Activated T-cell treated with anti-CD3 and anti-CD28 coated beads for 4 hours (primary cell): ENCODE measurements around the gene OR7C1.
"Not testable (repeated sequence)": the region's sequence is repeated elsewhere in the genome, so short reads cannot be mapped to it uniquely, and the experiment has no call there.

Experiments
- DNase-seq: peaks from one replicate; pipeline ENCODE4 v3.0.0-alpha.2; 2020

The OR7C1 gene

DNA sequence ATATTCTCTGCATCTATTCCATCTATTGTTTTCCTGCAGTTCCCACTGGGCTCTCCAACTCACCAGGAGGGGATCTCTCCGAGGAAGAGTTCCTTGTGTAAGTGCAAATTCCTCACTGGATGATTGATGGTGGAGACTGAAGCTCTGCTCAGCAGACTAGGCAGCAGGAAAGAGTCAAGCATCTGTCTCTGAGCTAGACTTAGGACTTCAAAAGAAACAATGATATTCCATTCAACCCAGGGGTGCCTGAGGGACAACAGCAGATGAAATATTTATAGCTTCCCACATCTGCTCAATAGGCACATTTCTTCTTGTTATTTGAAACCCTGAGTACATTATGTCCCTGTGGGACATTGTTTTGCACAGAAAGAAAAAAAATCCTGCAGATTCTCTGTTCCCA, at the start of gene OR7C1, which contains the start of gene OR7A5:
Gene OR7C1, minus strand, starts transcription at position 175 of the 400 bp plus-strand sequence. CDS start 35,049 bp downstream, outside the sequence.
Gene OR7A5, minus strand, starts transcription at position 175 of the 400 bp plus-strand sequence. CDS start 6,944 bp downstream, outside the sequence.
- DNase-seq, result no peak

DNA sequence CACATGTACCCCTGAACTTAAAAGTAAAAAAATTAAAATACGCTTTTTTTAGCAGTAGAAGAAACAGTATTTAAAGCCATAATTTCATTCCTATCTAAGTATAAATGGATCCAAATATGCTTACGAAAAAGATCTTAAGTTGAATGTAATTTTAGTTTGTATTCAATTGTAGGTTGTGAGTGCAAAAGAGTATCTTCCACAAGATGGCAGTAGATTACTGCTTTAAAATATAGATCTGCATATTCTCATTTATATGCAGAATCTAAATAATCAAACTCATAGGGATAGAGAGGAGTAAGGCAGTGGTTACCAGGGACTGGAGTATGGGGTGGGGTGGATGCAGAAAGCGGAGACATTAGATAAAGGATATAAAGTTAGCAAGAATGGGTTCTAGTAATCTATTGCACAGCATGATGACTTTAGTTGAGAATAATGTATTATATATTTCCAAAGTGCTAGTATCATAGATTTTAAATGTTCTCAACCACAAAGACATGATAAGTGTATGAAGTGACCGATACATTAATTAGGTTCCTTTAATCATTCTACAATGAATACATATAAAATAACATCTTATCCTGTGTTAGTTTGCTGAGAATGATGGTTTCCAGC, 36.7 kb upstream of the OR7C1 start:
- no peak for DNase-seq

DNA sequence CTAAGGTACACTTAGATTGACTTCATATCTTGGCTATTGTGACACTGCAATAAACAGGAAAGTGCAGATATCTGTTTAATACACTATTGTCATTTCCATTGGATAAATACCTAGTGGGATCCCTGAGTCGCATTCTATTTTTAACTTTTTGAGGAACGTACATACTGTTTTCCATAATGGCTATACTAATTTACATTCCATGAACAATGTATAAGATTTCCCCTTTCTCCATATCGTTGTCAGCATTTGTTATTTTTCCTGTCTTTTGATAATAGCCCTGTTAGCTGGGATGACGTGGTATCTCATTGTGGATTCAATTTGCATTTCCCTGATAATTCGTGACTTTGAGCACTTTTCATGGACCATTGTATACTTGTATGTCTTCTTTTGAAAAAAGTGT, 33.5 kb upstream of the OR7C1 start:
- no peak for DNase-seq

DNA sequence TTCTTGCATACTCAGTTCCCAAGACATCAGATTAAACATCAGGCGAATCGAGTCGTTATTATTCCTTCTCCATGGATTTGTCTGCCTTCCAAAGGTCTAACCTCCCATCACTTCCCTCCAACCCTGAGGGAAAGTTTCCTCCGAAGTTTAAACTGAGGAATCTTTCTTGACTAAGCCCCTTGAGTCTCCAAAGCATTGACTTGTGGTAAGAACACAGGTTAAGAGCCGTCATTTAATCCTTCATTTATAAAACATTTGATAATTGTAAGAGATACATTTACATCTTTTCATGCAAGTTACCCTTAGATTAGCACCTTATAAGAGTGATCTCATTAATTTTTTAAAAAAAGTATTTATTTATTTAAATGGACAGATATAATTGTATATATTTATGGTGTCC, 13.8 kb upstream of the OR7C1 start, which contains the start of gene OR7A10:
Gene OR7A10, minus strand, starts transcription at position 101 of the 400 bp plus-strand sequence. CDS start 7,045 bp downstream, outside the sequence.
- no peak for DNase-seq

DNA sequence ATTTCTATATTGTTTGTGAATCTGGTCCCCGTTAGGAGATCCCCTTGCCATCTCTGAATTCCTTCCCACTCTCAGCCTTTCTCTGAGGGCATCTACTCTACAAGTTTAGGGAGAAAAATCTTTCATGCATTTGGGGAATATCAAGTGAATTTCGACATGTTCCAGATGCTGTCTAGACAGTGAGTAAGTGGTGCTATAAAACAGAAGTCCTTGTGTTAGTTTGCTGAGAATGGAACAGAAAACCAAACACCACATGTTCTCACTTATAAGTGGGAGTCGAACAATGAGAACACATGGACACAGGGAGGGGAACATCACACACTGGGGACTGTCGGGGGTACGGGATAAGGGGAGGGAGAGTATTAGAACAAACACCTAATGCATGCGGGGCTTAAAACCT, 8.6 kb upstream of the OR7C1 start:
- DNase-seq, result no peak

DNA sequence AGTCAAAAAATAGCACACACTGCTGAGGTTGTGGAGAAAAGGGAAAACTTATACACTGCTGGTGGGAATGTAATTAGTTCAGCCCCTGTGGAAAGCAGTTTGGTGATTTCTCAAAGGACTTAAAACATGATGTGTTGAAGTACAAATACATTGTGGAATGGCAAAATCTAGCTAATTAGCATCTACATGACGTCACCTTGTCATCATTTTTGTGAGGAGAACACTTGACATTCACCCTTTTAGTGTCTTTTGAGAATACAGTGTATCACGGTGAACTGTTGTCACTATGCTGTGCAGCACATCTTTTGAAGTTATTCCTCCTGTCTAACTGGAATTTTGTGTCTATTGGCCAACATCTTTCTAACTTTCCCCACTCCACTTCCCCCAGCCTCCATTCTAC, 8.2 kb upstream of the OR7C1 start:
- no peak for DNase-seq

DNA sequence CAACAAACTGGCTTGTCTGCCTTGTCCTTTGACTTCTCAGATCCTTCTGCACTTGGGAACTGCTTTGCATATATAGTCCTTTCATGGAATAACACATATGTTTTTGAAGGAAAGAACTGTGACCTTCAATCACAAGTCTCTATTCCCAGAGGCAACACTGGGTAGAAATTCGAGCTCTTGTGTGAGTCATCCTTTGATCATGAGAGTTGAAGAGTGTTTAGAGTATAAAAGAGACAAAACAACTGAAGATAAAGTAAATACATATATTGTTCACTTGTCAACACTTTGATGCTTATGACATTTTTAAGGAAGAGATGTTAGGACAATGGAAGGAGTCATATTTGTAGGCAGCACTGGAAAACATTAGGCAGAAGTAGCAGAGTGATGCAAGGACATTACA, 5.2 kb upstream of the OR7C1 start:
- DNase-seq, result no peak

DNA sequence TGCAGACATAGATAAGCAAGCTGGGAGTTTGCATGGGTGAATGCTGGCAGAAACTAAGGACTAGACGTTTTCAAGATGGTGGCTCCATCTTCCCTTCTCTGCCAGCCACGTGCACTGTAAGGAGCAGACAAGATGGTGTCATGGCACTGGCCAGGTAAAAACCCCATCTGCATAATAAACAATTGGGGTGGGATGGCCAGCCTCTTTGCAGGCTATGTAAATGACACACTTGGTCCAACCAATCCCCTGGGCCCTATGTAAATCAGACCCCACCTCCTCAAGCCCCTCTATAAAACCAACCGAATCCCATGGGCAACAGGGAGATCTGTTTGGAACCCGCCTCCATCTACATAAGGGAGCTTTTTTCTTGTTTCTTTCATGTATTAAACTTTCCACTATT, 2.4 kb upstream of the OR7C1 start:
- DNase-seq, result no peak

DNA sequence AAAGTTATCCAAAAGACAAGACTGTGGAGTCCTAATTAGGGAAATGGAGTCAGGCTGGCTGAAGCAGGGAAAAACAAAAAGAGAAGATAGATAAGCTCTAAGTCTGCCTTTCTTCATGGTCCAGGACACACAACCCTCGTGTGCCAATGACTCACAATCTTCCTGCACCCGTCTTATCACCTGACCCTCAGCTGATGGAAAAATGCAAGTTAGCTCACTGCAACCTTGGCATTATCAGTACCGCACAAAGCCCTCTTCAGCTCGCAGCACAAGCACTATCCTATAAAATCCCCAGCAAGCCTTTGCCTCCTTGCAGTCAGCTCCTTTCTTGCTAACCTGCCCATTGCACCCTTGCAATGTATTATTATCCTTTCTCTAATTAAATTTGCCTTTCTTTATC, 4.3 kb downstream of the OR7C1 start:
- no peak for DNase-seq

DNA sequence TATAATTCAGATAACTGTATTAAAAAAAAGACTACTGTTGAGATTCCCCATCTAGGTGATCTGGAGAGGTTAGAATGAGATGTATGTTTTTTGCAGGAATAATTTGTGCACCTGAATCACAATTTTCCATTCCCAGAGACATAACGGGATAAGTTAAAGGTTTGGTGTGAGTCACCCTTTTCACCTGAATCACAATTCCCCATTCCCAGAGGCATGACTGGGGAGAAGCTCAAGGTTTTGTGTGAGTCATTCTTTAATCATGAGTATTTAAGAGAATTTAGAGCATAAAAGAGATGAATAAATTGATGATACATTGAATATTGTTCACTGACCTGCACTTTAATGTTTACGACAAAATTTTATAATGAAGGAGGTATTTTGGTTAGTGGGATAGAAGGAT, 9.0 kb downstream of the OR7C1 start:
- DNase-seq, result no peak

DNA sequence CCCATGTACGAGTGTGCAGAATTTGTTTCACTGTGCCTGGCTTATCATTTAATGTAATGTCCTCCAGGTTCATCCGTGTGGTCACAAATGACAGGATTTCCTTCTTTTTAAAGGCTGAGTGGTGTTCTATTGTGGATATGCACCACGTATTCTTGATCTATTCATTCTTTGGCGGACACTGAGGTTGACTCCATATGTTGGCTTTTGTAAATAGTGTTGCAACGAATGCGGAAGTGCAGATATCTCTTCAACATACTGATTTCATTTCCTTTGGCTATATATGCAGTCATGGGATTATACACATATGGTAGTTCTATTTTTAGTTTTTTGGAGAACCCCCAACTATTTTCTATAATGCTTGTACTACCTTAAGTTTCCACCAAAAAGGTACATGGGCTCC, 13.0 kb downstream of the OR7C1 start:
- no peak for DNase-seq

DNA sequence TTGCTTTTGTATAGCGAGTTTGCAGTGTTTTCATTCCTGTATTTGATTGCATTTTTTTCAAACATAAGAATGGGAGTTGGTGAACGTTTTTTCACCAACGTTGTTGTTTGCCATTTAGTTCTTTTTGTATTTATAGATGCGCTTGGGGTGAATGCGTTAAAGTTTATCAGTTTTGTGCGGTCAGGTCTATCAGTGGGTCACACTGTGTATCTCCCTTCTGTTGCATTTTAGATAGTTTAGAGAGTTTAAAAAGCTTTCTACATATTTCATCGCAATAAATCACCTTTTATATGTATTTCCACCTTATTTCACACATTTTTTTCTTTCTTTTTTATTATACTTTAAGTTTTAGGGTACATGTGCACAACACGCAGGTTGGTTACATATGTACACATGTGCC, 16.4 kb downstream of the OR7C1 start:
- DNase-seq, result no peak

DNA sequence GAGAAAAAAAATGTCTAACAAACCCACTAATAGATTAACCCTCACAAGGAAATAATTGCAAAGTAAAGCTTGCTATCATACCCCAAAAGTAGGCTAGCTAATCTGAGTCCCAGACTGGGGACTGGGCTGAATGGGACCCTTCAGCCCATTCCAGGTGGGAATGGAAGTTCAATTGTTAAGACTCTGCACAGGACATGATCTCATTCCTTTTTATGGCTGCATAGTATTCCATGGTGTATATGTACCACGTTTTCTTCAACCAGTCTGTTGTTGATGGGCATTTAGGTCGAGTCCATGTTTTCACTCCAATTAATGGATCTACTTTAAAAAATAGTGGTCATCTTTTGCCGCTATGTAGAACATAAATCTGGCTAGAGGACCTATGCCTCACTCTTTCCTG, 17.9 kb downstream of the OR7C1 start:
- DNase-seq, result no peak

DNA sequence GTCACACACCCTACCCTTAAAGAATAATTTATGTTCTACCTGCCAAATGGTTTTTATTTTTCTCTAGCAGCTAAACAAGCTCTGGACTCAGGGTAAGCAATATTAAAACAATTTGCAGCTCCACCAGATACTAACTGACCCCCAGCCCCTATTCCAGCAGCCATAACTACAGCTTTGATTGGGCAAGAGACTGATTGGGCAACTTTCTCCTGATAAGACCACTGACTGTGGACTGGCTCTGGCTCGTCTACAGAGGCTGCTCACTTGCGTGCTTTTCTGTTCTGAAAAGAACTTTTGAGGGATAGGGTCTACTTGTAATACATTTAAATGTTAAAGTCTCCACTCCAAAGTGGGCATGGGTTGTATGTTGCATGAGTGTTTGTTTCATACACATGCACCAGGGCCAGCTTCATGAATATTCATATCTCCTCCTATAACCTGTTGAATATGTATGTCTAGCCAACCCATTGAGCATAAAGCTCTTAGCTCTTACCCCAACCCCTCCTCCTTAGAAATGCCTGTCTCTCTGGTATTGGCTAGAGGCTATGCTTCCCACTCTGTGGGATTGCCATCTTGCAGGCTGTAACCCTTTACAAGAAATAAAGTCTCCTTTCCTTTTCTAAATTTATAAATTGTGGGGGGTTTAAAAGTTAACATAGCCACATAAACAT, 19.9 kb downstream of the OR7C1 start:
- no peak for DNase-seq

DNA sequence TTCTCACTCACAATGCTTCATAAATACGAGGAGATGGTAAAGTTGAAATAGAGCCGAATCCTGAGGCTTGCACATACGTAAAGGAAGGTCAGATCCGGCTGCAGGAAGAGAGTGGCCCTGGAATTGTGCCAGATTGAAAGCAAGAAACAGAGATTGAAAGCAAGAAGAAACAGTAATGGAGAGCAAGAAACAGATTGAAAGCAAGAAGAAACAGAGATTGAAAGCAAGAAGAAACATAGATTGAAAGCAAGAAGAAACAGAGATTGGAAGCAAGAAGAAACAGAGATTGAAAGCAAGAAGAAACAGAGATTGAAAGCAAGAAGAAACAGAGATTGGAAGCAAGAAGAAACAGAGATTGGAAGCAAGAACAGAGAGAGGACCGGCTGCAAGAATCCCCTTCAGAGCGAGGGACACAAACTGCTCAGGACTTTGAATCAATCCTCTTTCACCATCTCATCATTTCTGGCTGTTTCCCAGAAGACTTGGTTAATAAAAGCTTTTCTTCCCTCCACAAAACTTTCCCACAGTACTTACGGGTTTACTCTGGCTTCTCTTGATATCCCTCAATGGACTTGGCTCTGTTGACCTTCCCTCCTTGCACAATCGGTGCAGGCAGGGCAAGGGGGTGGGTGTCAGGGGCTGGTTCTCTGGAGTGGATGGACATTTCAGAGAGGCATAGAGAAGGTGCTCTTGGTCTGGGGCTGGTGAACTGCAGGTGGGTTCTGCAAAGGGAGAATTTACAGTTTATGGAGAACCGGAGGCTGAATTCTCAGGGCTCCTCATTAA, 25.5 kb downstream of the OR7C1 start:
- no peak for DNase-seq

DNA sequence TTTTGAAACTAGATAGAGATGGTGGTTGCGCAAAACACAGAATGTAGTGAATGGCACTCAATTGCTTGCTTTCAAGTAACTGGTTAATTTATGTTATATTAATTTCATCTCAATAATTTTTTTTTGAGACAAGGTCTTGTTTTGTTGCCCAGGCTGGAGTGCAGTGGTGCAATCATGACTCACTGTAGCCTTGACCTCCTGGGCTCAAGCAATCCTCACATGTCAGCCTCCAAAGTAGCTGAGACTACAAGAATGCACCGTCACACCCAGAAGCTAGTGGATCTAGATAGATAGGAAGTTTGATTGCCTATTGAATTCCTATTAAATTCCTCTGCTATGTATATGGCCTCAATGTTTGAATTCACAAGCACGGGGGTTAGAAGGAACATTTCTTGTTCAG, 30.2 kb downstream of the OR7C1 start:
- DNase-seq, result no peak

DNA sequence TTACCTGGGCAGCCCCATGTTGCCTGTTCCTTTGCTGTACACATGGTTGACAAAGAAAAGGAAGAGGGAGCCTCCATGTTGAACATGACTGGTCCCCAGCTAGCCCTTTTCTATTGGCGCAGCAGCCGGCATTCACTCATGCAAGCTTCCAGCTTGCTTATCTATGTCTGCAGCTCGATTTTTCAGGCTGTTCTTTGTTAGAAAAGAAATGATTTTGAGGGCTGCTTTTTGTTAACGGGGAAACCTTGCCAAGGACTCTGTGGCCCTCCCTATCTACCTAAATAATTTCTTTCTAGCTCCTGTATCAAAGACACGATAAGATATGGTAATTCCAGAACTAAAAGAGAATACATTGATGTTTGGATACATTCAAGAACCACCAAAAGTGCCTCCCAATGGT, 36.2 kb downstream of the OR7C1 start:
- DNase-seq, result no peak

DNA sequence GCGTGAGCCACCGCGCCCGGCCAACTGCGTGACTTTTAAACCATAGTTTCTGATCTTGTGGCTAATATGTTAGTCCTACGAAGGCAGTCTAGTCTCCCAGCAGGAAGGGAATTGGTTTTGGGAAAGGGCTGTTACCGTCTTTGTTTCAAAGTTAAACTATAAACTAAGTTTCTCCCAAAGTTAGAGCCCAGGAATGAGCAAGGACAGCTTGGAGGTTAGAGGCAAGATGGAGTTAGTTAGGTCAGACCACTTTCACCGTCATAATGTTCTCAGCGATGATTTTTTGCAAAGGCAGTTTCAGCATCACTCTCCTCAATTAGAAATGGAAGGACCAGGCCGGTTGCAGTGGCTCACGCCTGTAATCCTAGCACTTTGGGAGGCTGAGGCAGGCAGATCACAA, 39.0 kb downstream of the OR7C1 start:
- no peak for DNase-seq

DNA sequence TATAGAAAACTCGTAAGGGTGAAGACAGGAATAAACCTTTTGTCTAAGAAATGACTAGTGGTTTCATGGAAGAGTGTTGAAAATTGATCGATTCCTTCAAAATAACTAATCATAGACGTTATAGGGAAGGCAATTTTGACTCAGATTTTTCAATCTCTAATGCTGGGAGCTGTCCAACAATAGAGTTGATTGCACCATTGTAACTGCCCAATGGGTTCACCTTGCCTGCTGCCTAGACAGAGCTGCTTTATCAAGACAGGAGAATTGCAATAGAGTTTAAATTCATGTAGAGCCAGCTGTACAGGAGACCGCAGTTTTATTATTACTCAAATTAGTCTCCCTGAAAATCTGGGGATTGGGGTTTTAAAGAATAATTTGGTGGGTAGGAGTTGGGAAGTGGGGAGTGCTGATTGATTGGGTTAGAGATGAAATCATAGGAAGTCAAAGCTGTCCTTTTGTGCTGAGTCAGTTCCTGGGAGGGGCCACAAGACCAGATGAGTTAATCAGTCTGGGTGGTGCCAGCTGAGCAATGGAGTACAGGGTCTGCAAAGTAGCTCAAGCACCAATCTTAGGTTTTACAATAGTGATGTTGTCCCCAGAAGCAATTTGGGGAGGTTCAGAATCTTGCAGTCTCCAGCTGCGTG, 39.8 kb downstream of the OR7C1 start:
- no peak for DNase-seq

DNA sequence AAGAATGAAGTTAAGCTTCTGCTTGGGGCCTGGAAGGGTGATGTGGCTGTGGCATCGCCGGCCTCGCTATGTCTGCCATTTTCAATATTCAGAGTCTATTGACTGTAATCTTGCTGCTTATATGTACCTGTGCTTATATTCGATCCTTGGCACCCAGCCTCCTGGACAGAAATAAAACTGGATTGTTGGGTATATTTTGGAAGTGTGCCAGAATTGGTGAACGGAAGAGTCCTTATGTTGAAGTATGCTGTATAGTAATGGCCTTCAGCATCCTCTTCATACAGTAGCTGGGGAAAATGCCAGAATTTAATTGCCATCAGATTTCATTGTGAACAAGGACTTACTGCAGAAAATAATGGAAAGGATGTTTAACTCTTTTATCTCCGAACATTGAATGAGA, 42.7 kb downstream of the OR7C1 start:
- not testable (repeated sequence) for DNase-seq

DNA sequence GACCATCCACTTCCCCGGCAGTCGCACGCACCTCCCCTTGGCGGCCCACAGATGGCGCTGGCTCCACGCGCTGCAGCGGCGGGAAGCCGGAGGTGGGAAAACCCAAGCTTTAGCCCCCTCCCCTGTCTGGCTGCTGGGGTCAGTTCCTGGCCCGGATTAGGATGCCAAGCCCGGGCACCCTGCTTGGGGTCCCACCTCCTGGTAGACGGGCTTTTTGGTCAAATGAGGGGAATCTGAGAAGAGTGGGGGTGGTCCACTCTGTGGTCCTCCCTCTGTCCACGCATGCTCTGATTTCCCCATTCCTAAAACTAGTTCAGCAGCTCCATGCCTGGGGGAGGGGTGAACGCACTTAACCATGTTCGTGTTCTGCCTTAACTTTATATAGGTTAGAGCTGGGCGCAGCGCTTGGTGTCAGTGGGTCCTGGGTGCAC, 48.5 kb downstream of the OR7C1 start:
- DNase-seq, result no peak

DNA sequence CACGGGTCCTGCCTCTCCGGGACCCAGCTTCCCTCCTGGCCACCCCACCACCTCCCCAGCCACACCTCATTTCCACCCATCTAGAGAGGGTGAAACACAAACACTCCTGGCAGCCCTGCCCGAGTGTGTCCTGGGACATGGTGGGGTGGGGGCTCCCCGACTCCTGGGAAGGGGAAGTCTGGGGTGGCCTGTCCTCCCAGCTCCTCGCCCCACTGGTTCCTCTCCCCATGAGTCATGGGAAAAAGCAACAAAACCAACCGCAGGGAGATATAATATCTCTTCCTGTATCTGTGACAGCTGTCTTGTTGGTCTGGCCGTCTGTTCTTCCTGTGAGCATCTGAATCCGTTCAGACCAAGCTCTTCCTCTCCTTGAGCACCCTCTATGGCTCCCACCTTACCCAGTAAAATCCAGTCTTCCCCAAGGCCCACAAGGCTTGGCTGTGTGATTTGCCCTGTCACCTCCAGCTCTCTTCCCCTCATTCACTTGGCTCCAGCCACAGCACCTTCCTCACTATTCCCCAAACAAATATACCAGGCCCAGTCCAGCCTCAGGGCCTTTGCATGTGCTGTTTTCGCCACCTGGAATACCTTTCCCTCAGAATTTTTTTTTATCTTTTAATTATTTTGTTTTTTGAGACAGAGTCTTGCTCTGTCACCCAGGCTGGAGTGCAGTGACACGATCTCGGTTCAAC, 49.7 kb downstream of the OR7C1 start:
- not testable (repeated sequence) for DNase-seq

DNA sequence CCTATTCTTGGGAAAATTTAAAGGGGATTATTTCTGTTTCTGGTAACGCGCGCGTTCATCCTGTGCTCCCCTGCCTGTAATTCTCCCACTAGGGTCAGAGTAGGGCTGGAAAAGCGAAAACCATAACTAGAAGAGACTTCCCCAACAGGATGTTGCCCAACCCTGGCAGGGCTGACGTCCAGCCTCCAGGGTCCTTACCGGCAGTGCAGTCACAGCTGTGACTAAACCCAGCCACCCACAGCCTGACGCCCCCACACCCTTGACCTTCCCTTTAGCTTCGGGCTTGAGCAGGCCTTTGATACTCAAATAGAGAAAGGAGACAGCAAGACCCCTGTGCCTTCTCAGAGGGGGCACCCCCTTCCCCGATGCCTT, 50.3 kb downstream of the OR7C1 start:
- DNase-seq, result not testable (repeated sequence)
